ENCODE data around the gene KIF17.

KIF17 gene

DNA sequence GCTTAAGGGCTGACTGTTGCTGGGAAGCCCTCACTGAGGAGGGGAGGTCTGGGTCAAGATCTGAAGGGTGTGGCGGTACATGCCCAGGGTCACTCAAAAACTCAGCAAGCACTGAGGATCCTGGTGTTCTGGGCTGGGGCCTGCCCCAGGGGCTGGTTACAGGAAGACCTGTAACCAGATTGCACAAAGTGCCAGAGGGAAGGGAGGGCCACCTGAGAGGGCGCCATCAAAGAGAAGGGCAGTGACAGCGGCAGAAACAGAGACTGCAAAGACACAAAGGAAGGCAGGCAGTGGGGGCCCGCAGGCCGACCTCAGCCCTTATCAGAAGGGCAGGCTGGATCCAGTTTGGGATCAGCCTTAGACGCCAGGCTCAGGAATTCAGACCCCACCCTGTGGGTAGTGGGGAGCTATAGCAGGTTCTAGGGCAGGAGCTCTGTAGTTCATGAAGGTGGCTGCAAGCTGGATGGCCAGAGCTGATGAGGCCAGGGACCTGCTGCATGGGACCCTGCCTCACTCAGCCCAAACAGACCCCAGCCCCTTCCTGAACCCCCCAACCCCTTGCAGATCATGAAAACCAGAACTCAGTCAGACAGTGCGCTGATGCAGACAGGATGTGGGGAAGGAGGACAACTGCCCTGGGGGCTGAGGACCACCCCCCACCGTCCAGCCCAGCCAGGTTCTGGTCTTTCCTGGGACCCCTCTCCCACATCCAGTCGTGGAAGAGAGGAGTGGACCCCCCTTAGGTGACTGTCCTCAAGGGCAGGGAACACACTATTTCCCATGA is 10.8 kb upstream of the KIF17 start:
- no peak overlapping the region for H3K4me3 ChIP-seq (replicated peaks in 1 of 2; ENCODE audit: low read depth in 2 of 2, low read length in 2 of 2)
- DNase-seq (ENCODE audit: low read depth in 2 of 2) = no peak
- TF ChIP-seq, protein P1, sequence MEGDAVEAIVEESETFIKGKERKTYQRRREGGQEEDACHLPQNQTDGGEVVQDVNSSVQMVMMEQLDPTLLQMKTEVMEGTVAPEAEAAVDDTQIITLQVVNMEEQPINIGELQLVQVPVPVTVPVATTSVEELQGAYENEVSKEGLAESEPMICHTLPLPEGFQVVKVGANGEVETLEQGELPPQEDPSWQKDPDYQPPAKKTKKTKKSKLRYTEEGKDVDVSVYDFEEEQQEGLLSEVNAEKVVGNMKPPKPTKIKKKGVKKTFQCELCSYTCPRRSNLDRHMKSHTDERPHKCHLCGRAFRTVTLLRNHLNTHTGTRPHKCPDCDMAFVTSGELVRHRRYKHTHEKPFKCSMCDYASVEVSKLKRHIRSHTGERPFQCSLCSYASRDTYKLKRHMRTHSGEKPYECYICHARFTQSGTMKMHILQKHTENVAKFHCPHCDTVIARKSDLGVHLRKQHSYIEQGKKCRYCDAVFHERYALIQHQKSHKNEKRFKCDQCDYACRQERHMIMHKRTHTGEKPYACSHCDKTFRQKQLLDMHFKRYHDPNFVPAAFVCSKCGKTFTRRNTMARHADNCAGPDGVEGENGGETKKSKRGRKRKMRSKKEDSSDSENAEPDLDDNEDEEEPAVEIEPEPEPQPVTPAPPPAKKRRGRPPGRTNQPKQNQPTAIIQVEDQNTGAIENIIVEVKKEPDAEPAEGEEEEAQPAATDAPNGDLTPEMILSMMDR (IDR thresholded peaks at IDR 0.05; ENCODE audit: low read depth, low read length) = no peak

DNA sequence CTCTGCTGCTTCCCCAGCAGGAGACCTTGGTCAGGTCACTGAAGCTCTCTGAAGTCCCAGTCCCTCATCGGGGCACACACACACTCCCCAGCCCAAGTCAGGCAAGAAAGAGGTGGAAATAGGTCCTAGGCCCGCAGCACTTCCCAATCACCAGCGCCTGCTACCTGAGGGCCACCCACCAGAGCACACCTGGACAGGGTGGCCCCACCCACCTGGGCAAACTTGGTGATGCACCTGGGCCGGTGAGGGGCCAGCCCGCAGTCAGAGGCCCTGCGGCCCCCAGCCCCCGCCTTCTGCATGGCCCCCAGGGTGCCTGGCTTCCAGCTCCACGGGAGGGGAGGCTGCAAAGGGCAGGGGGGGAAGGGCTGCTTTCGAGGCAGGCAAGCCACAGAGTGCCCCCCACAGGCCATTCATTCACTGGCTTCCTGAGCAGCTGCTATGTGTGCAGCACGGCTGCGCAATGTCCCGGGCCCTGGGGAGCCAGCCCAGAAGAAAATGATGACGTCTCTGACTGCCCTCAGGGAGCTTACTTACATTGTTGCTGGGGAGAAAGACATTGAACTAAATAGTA is 10.0 kb upstream of the KIF17 start:
- H3K4me3 ChIP-seq (replicated peaks in 1 of 2; ENCODE audit: low read depth in 2 of 2, low read length in 2 of 2) = no peak overlapping the region
- TF ChIP-seq, protein P1 (IDR thresholded peaks at IDR 0.05; ENCODE audit: low read depth, low read length) = peak; percentile 3
- peak; percentile 32 to 41 for DNase-seq (ENCODE audit: low read depth in 2 of 2)

DNA sequence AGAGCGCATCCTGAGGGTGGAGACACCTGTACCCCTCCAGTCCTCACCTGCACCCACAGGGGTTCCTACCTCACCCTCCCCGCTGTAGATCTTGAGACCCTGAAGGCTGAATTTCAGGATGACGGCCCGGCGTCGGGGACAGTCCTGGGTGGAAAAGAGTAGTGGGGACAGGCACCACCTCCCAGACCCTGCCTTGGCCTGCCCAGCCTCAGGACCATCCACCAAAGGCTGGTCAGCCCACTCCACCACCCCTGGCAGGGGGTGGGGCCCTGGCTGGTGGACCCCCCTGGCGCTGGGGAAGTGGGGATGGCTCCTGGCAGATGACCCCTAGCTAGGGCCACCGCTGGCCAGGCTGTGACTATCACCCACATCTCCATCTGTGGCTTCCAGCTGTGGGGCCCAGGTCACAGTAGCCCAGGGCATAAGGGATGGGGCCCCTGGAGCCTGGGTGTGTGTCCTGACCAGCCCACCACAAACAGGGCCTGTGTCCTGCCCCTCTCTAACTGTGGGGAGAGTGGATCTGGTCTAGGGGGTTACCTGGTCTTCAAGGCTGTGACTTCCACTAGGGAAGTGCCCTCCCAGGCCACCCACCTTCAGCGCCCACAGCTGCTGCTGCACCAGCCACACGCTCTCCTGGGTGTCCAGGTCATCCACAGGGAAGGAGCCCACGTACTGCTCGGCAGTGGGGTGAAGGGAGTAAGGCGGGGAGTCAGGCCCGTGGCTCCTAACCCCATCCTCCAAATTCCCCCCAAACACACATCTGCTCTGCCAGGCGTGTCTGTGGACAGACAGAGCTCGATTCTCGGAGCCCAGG is 9.3 kb upstream of the KIF17 start:
- H3K4me3 ChIP-seq (replicated peaks in 1 of 2; ENCODE audit: low read depth in 2 of 2, low read length in 2 of 2) = no peak overlapping the region
- TF ChIP-seq, protein P1 (IDR thresholded peaks at IDR 0.05; ENCODE audit: low read depth, low read length) = no peak
- DNase-seq (ENCODE audit: low read depth in 2 of 2) = no peak

DNA sequence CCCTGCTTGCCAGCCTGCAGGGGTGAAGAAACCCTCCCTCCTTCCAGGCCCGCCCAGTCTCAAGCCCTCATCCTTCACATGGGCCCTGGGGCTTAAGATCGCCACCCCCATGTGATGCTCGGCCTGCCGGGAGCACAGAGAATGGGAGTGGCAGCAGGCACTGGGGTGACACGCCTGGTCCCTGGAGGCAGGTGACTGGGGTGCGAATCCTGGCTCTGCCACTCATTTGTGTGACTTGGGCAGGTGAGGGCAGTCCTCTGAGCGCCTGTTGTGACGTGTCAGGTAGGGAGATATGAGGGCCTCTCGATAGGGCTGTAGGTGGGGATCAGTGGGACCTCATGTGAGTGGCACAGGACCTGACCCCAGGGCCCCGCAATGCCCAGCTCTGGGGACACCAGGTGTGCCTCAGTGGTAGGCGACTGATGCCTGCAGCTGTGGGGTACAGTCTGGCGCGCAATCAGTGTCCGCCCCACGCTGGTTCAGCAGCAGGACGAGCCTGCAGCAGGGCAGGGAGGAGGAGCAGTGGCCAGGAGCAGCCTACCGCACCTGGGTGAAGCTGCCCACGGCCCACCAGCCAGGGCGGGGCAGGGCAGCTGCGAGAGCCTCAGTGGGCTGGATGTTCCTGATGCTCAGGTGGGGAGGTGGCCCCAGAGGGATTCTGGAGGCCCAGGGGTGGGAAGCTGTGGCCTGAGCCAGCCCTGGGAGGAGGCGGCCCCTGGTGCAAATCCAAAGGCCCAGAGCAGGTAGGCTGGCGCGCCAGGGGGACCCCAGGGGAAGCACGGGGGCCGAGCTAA is 8.5 kb upstream of the KIF17 start:
- DNase-seq (ENCODE audit: low read depth in 2 of 2) = no peak
- H3K4me3 ChIP-seq (replicated peaks in 1 of 2; ENCODE audit: low read depth in 2 of 2, low read length in 2 of 2) = no peak overlapping the region
- TF ChIP-seq, protein P1 (IDR thresholded peaks at IDR 0.05; ENCODE audit: low read depth, low read length) = no peak

DNA sequence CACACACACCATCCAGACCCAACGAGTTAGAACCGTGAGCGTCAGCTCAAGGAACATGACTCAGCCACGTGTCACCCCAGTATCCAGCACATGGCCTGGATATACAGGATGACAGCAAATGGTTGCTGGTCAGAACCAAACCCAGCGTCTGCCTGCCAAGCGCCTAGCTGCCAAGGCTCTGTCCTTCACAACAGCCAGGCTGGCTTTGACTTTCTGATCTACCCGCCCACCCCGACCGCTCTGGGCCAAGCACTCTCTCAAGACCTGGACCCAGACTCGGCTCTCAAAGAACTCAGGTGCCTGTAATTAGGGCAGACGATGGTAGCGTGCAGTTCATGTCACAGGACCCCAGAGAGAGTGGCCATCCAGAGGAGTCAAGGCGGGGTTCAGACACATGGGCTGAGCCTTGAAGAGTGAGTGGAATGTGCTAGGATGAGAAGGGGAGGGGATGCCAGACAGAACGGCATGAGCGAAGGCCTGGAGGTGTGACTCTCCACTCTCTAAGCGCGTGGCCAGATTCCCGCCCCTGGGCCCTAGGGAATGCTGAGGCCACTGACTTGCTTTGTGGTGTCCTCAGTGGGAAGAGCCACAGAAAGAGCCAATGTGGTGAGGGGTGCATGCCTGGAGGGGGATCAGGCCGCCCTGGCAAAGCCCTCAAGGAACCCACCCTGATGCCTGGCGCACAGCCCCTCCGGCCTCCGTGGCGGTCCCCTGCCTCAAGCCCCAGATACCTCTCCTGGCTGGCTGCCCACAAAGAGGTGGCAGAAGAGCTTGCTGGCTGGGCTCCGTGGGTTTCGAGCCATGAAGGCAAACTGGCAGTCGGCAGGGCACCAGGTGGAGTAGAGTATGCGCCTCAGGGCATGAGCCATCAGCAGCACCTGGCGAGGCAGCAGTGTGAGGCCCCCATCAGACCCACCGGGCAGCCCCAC is 7.6 kb upstream of the KIF17 start:
- H3K4me3 ChIP-seq (replicated peaks in 1 of 2; ENCODE audit: low read depth in 2 of 2, low read length in 2 of 2) = no peak overlapping the region
- DNase-seq (ENCODE audit: low read depth in 2 of 2) = peak; percentile 30 to 73

More for the DNA sequence above, 7.6 kb upstream of the KIF17 start:
- TF ChIP-seq, protein P1 (IDR thresholded peaks at IDR 0.05; ENCODE audit: low read depth, low read length) = no peak
